ENCODE results near the gene GID8. TPM values are rescaled to one million over a fixed set of nuclear protein-coding genes. Genes with fewer than 3 reads are reported as not detected.

The GID8 gene
- polyA plus RNA-seq (ENCODE audit: low read depth in 6 of 6) = 10 to 100 TPM; 15.7 to 19.7 (median 17.8) TPM

DNA sequence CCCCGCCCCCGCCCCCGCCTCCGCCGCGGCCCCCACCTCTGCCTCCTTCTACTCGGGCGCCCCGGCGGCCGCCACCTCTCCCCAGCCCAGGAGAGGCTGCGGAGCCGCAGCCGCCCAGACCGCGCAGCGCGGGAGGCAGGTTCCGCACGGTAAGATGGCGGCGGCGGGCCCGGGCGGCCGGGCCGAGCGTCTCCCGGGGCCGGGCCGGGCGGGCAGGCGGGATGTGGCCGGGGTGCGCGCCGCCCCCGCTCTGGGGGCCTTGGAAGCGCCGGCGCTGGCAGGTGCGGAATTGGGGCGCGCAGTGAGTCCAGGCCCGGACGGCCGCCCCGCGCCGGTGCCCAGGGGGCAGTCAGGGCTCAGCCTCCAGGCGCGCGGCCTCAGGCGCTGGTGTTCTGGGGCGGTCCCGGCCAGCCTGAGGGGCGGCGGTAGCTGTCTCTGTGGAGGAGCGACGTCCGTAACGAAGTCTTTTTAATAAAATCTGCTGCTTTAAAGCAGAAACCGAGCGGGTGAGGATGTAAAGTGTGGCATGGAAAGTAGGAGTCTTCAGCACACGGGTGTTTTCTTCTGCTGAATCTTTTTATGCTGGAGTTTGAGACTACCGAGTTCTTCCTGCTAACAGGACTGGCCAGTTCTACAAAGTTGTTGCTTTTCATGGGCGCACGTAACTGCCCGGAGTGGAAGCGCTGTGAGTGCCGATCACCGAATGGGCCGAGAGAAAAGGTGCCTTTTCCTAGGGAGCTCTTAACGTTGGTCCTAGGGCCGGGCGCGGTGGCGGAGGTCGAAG lies at the start of gene GID8:
GID8 (plus strand) TSS at position 43 of the 784 bp plus-strand sequence. CDS start 3,356 bp downstream, outside the sequence.
- Mint-ChIP-seq H3K27ac (peak within 1 kb of the TSS; percentile 97 to 99 (median 98)), H3K4me1 (peaks cover 29 to 35% (median 33%) of the 10 kb centered on the region in 3 donors), H3K4me3 (peak within 1 kb of the TSS in 7 of 8 donors; percentile 87 to 99 (median 95)), H3K27me3 (no peaks in the 10 kb centered on the region), H3K9me3 (no peaks in the 10 kb centered on the region), H3K36me3 (peaks cover 7 to 10% of the 10 kb centered on the region in 2 donors)
- DNase-seq = no peak
- peak; percentile 51 to 59 for ATAC-seq (ENCODE audit: low read depth in 2 of 2)

DNA sequence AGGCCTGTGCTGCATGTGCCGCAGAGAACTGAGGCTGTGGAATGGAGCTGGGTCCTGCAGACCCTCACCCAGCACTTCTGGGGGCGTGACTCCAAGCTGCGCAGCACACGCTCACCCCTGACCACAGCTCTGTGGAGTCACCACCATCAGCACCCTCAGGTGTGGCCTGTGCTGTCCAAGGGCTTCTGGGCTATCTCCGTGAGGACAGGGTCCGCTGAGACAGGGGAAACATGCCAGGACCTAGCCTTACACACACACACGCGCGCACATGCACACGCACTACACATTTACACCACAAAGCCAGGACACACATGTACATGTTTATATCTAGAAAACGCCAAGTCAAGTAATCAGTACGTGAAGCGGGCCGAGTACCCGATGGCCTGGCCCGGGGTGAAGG lies 49.5 kb upstream of the GID8 start:
- H3K36me3 Mint-ChIP-seq = peaks cover 0 to 6% of the 10 kb centered on the region in 2 donors
- ATAC-seq (ENCODE audit: low read depth in 2 of 2) = no peak
- H3K9me3 Mint-ChIP-seq = no peaks in the 10 kb centered on the region
- DNase-seq = no peak
- H3K4me3 Mint-ChIP-seq = no peak overlapping the region
- peak overlapping the region in 1 of 6 donors; percentile 27 for H3K27ac Mint-ChIP-seq
- H3K4me1 Mint-ChIP-seq = no peaks in the 10 kb centered on the region
- H3K27me3 Mint-ChIP-seq = no peaks in the 10 kb centered on the region

DNA sequence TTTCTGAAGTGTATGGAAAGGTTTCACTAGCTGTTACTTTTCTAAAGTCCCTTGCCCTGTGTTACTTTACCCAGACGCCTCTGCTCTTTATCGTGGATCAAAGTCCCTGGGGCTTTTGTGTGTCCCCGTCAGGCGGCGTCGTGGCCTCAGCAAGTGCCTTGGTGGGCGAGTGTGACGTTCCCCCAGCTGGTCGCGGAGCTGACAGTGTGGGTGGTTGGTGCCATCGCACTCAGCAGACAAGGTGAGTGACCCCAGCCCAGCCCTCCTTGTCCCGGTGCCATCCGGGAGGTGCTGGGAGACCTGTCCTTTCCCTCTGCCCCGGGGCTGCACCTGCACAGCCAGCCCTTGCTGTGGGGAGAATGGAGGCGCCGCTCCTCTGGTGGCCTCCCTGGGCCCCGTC lies 49.0 kb upstream of the GID8 start:
- H3K36me3 Mint-ChIP-seq = peaks cover 0 to 6% of the 10 kb centered on the region in 2 donors
- H3K4me3 Mint-ChIP-seq = no peak overlapping the region
- H3K9me3 Mint-ChIP-seq = no peaks in the 10 kb centered on the region
- ATAC-seq (ENCODE audit: low read depth in 2 of 2) (no peak), DNase-seq (no peak)
- H3K27me3 Mint-ChIP-seq = no peaks in the 10 kb centered on the region
- H3K27ac Mint-ChIP-seq = no peak overlapping the region
- no peaks in the 10 kb centered on the region for H3K4me1 Mint-ChIP-seq

DNA sequence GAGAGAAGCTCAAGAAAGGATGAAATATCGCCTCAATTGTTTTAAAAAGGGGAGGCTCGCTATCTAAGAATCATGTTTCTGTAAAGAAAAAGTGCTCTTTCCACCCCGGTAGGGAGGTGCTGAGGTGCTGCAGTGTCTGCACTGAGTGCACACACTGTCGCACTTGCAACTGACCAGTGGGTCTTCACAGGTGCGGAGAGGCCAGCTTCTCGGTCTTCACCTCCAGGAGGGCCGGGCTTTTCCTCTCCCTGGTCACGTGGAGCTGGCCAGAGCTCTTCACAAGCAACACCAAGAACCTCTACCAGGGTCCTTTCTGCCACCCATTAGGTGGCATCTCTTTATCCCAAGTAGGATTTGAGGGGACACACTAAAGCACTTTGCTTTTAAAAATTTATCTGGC lies 48.5 kb upstream of the GID8 start:
- Mint-ChIP-seq H3K27ac (no peak overlapping the region), H3K27me3 (no peaks in the 10 kb centered on the region), H3K36me3 (peaks cover 0 to 6% of the 10 kb centered on the region in 2 donors), H3K4me3 (no peak overlapping the region), H3K9me3 (no peaks in the 10 kb centered on the region), H3K4me1 (no peaks in the 10 kb centered on the region)
- DNase-seq = no peak
- ATAC-seq (ENCODE audit: low read depth in 2 of 2) = no peak

DNA sequence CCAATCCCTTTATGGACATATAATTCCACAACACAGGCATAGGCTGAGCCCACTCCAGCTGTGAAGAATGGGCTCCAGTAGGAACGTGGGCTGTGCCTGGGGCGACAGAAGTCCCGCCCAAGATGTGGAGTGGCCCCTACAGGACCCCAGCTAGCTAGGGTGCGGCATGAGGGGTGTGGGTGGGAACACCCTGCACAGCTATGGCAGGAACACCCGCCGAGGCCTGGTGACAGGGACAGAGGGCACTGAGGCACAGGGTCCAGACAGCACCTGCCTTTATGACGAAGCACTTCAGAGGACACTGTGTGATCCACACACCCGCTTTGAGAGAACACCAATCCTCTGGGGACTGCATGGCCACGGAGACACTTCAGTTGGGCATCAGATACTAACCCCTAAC lies 48.1 kb upstream of the GID8 start:
- peaks cover 0 to 6% of the 10 kb centered on the region in 2 donors for H3K36me3 Mint-ChIP-seq

DNA sequence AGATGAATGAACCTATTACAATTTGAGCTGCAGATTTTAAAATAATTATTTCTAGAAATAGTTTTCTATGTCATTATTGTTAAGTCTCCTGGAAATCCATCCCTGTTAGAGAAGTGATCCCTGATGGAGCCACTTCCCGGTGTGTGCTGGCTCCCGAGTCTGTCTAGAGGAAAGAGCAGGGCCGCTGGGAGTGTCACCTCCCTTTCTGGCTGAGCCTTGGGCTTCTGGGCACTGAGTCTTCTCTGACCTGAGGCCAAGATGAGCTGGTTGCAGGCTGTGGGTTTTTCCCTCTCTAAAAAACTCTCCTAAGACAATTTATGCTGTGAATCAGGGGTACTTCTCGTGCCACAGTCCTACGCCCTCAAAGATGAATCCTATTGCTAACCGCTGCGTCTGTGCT lies 47.5 kb upstream of the GID8 start:
- H3K27ac Mint-ChIP-seq = no peak overlapping the region
- H3K27me3 Mint-ChIP-seq = no peaks in the 10 kb centered on the region
- H3K36me3 Mint-ChIP-seq = peaks cover 5 to 6% of the 10 kb centered on the region in 2 donors
- no peak overlapping the region for H3K4me3 Mint-ChIP-seq
- no peak for DNase-seq
- no peaks in the 10 kb centered on the region for H3K9me3 Mint-ChIP-seq
- ATAC-seq (ENCODE audit: low read depth in 2 of 2) = no peak
- no peaks in the 10 kb centered on the region for H3K4me1 Mint-ChIP-seq

More for the DNA sequence above, 48.1 kb upstream of the GID8 start:
- H3K4me1 Mint-ChIP-seq = no peaks in the 10 kb centered on the region
- no peaks in the 10 kb centered on the region for H3K27me3 Mint-ChIP-seq
- H3K9me3 Mint-ChIP-seq = no peaks in the 10 kb centered on the region
- no peak for DNase-seq
- H3K27ac Mint-ChIP-seq = no peak overlapping the region
- H3K4me3 Mint-ChIP-seq = no peak overlapping the region
- no peak for ATAC-seq (ENCODE audit: low read depth in 2 of 2)

DNA sequence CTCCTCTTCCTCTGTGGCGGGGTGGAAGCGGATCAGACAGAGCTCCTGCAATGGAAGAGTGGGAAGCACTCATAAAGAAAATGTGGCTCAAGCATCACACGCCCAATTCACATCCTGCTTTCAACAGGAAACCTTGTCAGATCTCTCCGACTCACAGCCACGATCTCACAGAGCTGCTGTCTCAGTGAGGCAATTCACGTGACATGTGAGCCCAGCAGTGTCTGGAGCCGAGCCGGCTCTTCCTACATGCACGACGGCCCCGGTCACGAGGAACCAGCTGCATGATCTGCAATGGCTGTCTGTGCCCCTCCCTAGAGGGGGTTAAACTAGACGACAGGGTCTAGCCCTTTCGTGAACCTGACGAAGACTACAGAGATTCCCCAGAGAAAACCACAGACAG lies 46.8 kb upstream of the GID8 start:
- peak overlapping the region in 1 of 6 donors; percentile 29 for H3K27ac Mint-ChIP-seq
- peaks cover 6 to 11% of the 10 kb centered on the region in 2 donors for H3K36me3 Mint-ChIP-seq
- DNase-seq (no peak), ATAC-seq (ENCODE audit: low read depth in 2 of 2) (no peak)
- no peaks in the 10 kb centered on the region for H3K9me3 Mint-ChIP-seq
- no peaks in the 10 kb centered on the region for H3K4me1 Mint-ChIP-seq
- H3K27me3 Mint-ChIP-seq = no peaks in the 10 kb centered on the region
- H3K4me3 Mint-ChIP-seq = peak overlapping the region in 1 of 8 donors; percentile 33

DNA sequence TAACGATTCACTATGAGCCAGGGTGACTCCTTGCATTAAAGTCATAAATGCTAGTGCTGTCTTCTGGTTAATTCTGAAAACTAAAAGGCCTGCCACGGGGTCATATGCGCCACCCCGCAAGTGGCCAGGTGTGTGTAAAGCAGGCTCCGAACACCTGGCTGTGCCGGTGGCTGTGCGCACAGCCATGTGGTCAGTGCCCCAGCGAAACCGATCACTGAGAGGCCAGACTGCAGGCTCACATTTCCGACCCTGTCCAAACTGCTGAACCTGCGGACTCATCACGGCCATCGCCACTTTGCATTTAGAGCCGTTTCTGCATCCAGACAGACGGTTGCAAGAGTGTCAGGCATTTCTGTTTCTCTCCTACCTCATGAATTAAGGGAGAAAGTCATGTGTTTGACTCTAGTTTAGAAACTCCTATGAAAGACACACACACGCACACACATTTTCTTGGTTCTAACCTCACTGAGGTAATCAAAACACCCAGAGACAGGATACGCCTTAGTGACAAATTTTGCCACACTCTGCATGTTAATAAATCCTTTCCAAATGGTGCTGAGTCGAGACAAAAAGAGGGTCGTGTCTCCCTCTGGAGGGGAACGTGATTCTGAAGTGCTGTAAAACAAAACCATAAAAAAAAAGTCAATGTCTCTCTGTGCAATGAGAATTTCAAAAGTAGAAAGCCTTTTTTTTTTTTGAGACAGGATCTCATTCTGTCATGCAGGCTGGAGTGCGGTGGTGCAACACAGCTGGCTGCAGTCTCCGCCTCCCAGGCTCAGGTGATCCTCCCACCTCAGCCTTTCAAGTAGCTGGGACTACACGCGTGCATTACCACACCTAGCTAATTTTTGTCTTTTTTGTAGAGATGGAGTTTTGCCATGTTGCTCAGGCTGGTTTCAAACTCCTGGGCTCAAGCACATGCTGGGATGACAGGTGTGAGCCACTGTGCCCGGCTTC lies 45.3 kb upstream of the GID8 start:
- H3K4me3 Mint-ChIP-seq = no peak overlapping the region
- DNase-seq = no peak
- H3K36me3 Mint-ChIP-seq = peaks cover 6 to 11% of the 10 kb centered on the region in 2 donors
- no peak overlapping the region for H3K27ac Mint-ChIP-seq
- H3K27me3 Mint-ChIP-seq = no peaks in the 10 kb centered on the region
- peaks cover 0 to 4% (median 0%) of the 10 kb centered on the region in 3 donors for H3K4me1 Mint-ChIP-seq
- H3K9me3 Mint-ChIP-seq = no peaks in the 10 kb centered on the region
- no peak for ATAC-seq (ENCODE audit: low read depth in 2 of 2)

DNA sequence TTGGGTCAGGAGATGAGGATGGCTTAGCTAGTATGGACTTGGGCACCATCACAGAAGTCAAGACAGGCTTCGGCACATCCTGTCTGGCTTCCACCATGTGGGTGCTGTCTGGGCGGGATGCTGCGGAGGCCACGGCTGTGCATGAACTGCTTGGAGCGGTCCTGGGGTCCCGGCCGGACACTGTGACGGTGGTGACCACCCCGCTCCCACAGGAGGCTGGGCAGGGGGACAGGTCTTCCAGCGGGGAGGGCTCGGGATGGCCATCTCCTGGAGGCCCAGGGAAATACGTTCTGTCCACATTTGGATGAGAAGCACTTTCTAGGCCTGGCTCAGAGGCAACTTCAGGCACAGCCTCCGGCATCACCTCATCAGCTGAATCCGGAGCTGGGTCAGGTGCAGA lies 44.2 kb upstream of the GID8 start:
- Mint-ChIP-seq H3K36me3 (peaks cover 6 to 11% of the 10 kb centered on the region in 2 donors), H3K9me3 (no peaks in the 10 kb centered on the region), H3K27me3 (no peaks in the 10 kb centered on the region), H3K4me3 (no peak overlapping the region), H3K4me1 (peaks cover 5 to 14% (median 7%) of the 10 kb centered on the region in 3 donors), H3K27ac (no peak overlapping the region)
- ATAC-seq (ENCODE audit: low read depth in 2 of 2) (no peak), DNase-seq (no peak)

DNA sequence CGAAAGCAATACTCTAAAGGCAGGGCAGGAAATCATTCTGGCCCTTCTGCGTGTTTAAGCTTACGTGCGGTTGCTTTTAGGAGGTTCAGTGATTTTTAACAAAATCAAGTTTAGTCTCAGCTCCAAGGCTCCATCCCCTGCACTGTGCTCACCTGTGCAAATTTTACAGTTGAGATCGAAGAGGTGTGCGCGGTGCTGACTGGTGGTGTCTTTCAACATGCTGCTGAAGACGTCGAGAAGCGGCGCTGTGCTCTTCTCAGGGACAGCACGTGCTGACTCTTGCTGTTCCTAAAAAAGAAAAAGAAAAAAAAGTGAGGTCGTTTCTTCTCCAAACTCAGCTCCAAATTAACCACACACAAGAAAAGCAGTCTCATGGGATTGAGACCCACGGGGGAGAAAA lies 43.7 kb upstream of the GID8 start:
- Mint-ChIP-seq H3K27ac (no peak overlapping the region), H3K9me3 (no peaks in the 10 kb centered on the region), H3K4me1 (peaks cover 9 to 16% (median 11%) of the 10 kb centered on the region in 3 donors), H3K27me3 (no peaks in the 10 kb centered on the region), H3K4me3 (no peak overlapping the region), H3K36me3 (peaks cover 6 to 11% of the 10 kb centered on the region in 2 donors)
- ATAC-seq (ENCODE audit: low read depth in 2 of 2) = no peak
- DNase-seq = no peak

DNA sequence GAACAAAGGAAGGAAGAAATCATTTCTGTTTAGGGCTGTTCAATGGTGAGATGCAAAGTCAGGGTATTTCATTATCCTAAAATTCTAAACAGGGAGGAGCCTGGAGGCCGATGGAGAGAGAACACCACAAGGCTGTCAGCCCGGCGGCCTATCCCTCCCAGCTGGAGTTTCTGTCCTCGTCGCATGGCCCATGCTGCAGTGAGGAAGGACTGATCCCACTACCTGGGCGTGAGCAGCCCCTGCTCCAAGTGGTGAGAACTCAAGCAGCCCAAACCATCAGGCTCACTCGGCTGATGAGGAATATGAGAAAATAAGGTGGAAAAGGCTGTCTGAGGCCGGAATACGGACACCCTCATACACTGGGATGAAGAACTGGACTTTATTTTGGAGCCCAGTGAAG lies 42.4 kb upstream of the GID8 start:
- H3K4me3 Mint-ChIP-seq = no peak overlapping the region
- peaks cover 6 to 11% of the 10 kb centered on the region in 2 donors for H3K36me3 Mint-ChIP-seq
- H3K4me1 Mint-ChIP-seq = peaks cover 18 to 27% (median 22%) of the 10 kb centered on the region in 3 donors

DNA sequence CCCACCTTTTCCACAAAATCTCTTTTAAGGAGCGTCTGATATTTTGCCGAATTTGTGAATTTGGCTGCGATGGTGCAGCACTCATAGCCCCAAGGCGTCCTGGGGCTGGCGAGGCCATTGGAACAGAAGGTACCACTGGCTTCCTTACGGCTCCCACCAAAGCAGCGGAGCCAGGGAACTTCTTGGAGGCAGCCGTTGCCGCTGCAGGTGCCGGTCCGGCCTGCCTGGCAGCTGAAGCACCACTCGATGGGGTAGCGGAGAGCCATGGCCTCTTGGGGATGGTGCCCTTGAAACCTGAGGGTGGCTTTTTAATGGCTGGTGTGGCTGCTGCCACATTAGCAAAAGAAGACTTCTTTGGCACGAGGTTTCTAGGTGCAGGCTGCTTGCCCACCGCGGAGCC lies 41.4 kb upstream of the GID8 start:
- Mint-ChIP-seq H3K27me3 (no peaks in the 10 kb centered on the region), H3K27ac (peak overlapping the region in 1 of 6 donors; percentile 29), H3K9me3 (no peaks in the 10 kb centered on the region), H3K4me1 (peaks cover 18 to 27% (median 25%) of the 10 kb centered on the region in 3 donors), H3K36me3 (peaks cover 0 to 11% of the 10 kb centered on the region in 2 donors), H3K4me3 (no peak overlapping the region)
- DNase-seq (no peak), ATAC-seq (ENCODE audit: low read depth in 2 of 2) (no peak)

More for the DNA sequence above, 42.4 kb upstream of the GID8 start:
- Mint-ChIP-seq H3K27me3 (no peaks in the 10 kb centered on the region), H3K27ac (no peak overlapping the region), H3K9me3 (no peaks in the 10 kb centered on the region)
- ATAC-seq (ENCODE audit: low read depth in 2 of 2) (no peak), DNase-seq (no peak)

DNA sequence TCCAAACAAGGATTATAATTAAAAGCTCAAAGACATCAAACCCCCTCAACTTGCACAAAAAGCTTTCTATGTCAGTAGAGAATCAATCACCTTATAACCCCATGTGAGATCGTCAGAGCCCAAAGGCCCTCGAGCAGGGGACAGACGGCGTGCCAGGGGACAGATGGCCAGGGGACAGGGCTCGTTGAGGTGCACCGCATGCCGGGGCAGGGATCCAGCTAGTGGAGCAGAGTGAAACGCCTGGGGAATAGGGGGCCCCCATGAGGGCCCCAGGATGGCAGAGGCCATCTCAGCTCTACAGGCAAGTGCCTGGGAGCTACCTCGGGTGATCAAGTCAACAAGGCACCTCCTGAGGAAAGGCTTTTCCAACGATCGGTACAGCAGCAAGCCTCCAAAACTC lies 40.3 kb upstream of the GID8 start:
- no peak for DNase-seq
- peak overlapping the region in 1 of 6 donors; percentile 72 for H3K27ac Mint-ChIP-seq
- no peak for ATAC-seq (ENCODE audit: low read depth in 2 of 2)
- H3K36me3 Mint-ChIP-seq = peaks cover 0 to 11% of the 10 kb centered on the region in 2 donors
- H3K4me1 Mint-ChIP-seq = peaks cover 18 to 27% (median 25%) of the 10 kb centered on the region in 3 donors
- no peaks in the 10 kb centered on the region for H3K9me3 Mint-ChIP-seq
- no peak overlapping the region for H3K4me3 Mint-ChIP-seq
- H3K27me3 Mint-ChIP-seq = no peaks in the 10 kb centered on the region
